ENCODE results near the gene RALGPS1.

Gene RALGPS1

DNA sequence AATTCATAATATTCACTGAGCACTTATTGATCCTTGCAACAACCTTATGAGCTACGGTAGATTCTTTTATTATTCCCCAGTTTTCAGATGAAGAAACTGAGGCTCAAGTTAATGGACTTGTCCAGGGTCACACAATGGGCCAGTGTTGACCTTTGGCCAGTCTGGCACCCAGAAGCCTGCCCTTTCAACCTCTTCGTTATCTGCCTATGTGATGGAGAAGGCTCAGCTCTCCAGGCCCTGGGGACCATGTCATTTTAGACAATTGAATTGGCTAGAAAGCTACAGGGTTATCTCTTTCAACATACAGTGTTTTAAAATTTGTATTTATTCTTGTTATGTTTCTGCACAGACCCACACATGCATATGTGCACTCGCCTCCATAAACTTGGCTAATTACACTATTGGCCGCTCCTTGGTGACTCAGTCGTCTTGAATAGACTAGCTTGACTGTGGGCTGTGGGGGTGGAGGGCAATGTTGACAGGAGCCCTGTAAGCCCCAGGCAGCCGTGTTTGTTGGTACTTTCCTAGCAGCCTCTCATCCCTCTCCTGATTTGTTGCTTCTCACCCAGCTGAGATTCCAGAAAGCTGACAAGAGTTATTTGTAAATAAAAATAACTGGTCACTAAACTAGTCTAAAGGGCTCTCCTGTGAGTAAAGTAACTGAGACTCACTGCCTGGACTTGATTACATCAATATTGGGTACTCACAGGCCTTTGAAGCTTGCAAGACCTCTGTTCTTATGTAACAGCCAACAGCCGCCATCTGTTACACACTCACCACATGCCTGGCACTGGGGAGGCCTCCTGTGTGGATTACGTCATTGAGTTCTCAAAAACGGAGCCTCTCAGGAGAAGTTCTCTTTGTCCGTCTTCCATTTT is 216.3 kb downstream of the RALGPS1 start:
- intact Hi-C loops (cut with micrococcal nuclease) = no loop called here
- peaks cover 15% of the 10 kb centered on the region for H3K27me3 Mint-ChIP-seq
- no peaks in the 10 kb centered on the region for H3K36me3 Mint-ChIP-seq (ENCODE audit: low read depth)
- no peaks in the 10 kb centered on the region for H3K4me1 Mint-ChIP-seq (ENCODE audit: low read depth)
- H3K27ac Mint-ChIP-seq = no peak overlapping the region
- H3K9me3 Mint-ChIP-seq = no peaks in the 10 kb centered on the region
- no peak overlapping the region for H3K4me3 Mint-ChIP-seq

DNA sequence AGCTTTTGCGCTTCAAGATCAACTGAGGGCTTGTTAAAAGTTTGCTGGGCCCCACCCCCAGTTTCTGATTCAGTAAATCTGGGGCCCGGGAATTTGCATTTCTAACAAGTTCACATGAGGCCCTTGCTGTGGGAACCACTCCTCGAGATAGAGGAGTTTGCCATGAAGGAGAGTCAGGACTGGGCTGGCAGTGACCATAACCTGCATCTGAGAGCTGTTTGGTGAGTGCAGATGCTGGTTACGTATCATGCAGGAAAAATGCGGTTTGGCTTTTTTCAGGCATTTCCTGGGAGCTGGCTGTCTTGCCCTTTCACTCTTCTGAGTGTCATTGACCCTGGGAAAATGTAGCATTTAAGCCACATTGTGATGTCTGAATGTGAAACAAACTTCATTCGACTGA is 217.3 kb downstream of the RALGPS1 start:
- Mint-ChIP-seq H3K9me3 (no peaks in the 10 kb centered on the region), H3K4me1 (ENCODE audit: low read depth) (no peaks in the 10 kb centered on the region), H3K36me3 (ENCODE audit: low read depth) (no peaks in the 10 kb centered on the region), H3K4me3 (no peak overlapping the region), H3K27me3 (peaks cover 13% of the 10 kb centered on the region), H3K27ac (no peak overlapping the region)
- intact Hi-C loops (cut with micrococcal nuclease) = no loop called here

DNA sequence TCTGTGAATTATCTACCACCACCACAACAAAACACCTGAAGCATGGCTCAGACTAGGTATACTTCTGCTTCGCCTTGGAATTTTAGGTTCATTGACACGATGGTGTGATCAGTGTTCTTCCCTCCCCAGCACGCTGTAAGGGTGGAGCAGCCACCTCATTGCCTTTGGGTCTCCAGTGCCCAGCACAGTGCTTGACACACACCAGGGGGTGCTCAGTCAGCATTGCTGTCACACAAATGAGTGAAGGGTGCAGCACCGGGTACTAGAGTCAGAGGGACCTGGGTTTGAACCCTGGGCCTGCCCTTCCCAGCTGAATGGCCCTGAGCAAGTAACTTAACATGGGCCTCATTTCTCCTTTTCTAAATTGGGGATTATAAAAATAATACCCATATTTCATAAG is 217.8 kb downstream of the RALGPS1 start:
- Mint-ChIP-seq H3K36me3 (ENCODE audit: low read depth) (no peaks in the 10 kb centered on the region), H3K4me1 (ENCODE audit: low read depth) (no peaks in the 10 kb centered on the region), H3K27ac (no peak overlapping the region), H3K4me3 (no peak overlapping the region), H3K9me3 (no peaks in the 10 kb centered on the region), H3K27me3 (peaks cover 8% of the 10 kb centered on the region)
- intact Hi-C loops (cut with micrococcal nuclease) = no loop called here

GRCh38 chr9:127132921-127133647 is 218.5 kb downstream of the RALGPS1 start:
- Mint-ChIP-seq H3K27ac (no peak overlapping the region), H3K27me3 (peaks cover 11% of the 10 kb centered on the region), H3K4me3 (no peak overlapping the region), H3K36me3 (ENCODE audit: low read depth) (no peaks in the 10 kb centered on the region), H3K4me1 (ENCODE audit: low read depth) (no peaks in the 10 kb centered on the region), H3K9me3 (no peaks in the 10 kb centered on the region)
- intact Hi-C loops (cut with micrococcal nuclease) = no loop called here

- H3K36me3 Mint-ChIP-seq (ENCODE audit: low read depth) = no peaks in the 10 kb centered on the region
- no peak overlapping the region for H3K27ac Mint-ChIP-seq
- no peaks in the 10 kb centered on the region for H3K9me3 Mint-ChIP-seq
- H3K27me3 Mint-ChIP-seq = peaks cover 11% of the 10 kb centered on the region
- no peaks in the 10 kb centered on the region for H3K4me1 Mint-ChIP-seq (ENCODE audit: low read depth)
- H3K4me3 Mint-ChIP-seq = no peak overlapping the region
- intact Hi-C loops (cut with micrococcal nuclease) = no loop called here
Measured at GRCh38 chr9:127133739-127134167, 219.2 kb downstream of the RALGPS1 start.

DNA sequence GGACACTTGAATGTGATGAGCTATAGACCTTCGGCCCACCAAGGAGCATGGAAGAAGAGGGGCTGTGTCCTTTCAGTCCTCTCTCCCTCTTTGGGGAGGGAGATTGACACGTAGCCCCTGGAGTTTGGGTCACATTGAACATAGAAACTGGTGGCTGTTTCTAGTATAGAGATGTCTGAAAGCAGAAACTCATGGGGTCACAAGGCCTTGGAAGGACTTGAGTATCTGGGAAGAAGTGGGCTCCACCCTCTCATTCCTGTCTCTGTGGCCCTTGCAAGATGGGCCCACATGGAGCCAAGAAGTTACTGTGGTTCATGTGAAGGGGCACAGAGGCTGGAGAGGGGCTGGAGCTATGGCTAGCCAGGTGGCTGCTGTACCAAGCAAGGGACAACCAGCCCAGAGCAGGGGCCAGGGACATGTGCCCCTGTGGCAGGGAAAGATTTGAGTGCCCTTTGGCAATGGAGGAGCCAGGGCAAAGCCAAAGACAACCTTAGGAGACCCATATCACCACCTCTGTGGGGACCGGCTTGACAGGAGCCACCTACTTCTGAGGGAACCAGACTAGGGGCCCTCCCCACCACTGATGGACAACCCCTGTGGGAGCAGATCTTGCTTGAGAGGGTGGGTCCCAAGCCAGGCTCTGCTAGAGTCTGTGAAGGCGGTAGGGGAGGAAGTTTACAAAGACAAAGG is 220.6 kb downstream of the RALGPS1 start:
- no peaks in the 10 kb centered on the region for H3K9me3 Mint-ChIP-seq
- peaks cover 18% of the 10 kb centered on the region for H3K27me3 Mint-ChIP-seq
- H3K4me3 Mint-ChIP-seq = no peak overlapping the region
- H3K4me1 Mint-ChIP-seq (ENCODE audit: low read depth) = no peaks in the 10 kb centered on the region
- H3K27ac Mint-ChIP-seq = no peak overlapping the region
- intact Hi-C loops (cut with micrococcal nuclease) = no loop called here
- no peaks in the 10 kb centered on the region for H3K36me3 Mint-ChIP-seq (ENCODE audit: low read depth)

- no peak overlapping the region for H3K4me3 Mint-ChIP-seq
Measured at GRCh38 chr9:127136081-127136879, 221.7 kb downstream of the RALGPS1 start.

GRCh38 chr9:127136880-127137639 is 222.5 kb downstream of the RALGPS1 start:
- H3K36me3 Mint-ChIP-seq (ENCODE audit: low read depth) = no peaks in the 10 kb centered on the region
- H3K27ac Mint-ChIP-seq = no peak overlapping the region
- H3K27me3 Mint-ChIP-seq = peaks cover 27% of the 10 kb centered on the region
- H3K4me1 Mint-ChIP-seq (ENCODE audit: low read depth) = no peaks in the 10 kb centered on the region
- no peak overlapping the region for H3K4me3 Mint-ChIP-seq
- no peaks in the 10 kb centered on the region for H3K9me3 Mint-ChIP-seq
- intact Hi-C loops (cut with micrococcal nuclease) = no loop called here

More at GRCh38 chr9:127136081-127136879, 221.7 kb downstream of the RALGPS1 start:
- intact Hi-C loops (cut with micrococcal nuclease) = no loop called here
- Mint-ChIP-seq H3K27me3 (peaks cover 24% of the 10 kb centered on the region), H3K4me1 (ENCODE audit: low read depth) (no peaks in the 10 kb centered on the region), H3K9me3 (no peaks in the 10 kb centered on the region), H3K27ac (no peak overlapping the region), H3K36me3 (ENCODE audit: low read depth) (no peaks in the 10 kb centered on the region)

DNA sequence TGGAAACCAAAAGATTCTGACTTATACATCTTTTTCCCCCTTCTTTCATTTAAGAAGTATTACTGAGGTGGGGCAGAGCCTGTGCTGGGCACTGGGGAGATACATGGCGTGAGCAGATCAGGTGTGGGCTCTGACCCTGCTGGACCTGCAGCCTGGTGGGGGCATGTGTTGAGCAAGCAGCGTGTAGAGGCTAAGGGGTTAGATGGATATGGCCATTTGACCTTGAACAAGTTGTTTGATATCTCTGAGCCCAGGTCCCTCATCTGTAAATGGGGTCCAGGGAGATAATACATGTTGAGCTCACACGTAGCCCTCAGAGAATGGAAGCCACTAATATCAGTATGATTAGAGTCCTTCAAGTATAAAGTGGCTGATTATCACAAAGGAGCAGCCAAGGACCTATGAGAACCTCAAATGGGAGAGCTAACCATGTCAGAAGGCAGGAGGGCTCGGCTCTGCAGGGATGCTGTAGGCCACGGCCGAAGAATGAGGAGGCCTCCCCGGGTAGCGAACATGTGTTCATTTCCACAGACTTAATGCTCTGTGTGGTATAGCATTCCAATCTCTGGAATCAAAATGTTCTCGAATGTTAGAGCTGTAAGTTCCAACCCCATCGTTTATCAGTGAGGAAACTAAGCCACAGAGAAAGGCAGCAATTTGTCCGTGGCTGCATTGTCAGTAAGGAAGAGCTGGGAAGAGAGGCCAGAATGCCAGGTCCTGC is 223.2 kb downstream of the RALGPS1 start:
- H3K4me1 Mint-ChIP-seq (ENCODE audit: low read depth) = no peaks in the 10 kb centered on the region
- no peak overlapping the region for H3K27ac Mint-ChIP-seq
- intact Hi-C loops (cut with micrococcal nuclease) = no loop called here
- H3K9me3 Mint-ChIP-seq = no peaks in the 10 kb centered on the region
- no peak overlapping the region for H3K4me3 Mint-ChIP-seq
- H3K36me3 Mint-ChIP-seq (ENCODE audit: low read depth) = no peaks in the 10 kb centered on the region
- H3K27me3 Mint-ChIP-seq = peaks cover 31% of the 10 kb centered on the region

DNA sequence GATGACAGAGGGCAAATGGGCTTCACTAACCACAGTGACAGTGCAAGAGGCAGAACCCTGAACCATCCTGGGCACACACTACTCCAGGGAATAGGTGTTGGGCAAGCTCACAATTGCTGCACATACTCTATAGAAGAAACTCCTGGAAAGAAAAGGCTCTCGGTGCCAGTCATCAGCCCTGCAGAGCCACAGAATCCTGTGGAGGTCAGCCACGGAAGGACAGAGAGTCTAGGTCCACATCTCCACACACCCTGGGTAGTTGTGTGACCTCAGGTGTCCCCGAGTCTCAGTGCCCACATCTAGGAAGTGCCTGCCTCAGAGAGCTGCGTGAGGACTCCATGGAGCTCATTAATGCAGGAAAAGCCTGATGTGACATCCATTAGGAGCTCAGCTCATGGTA is 223.9 kb downstream of the RALGPS1 start:
- H3K4me3 Mint-ChIP-seq = no peak overlapping the region
- no peaks in the 10 kb centered on the region for H3K36me3 Mint-ChIP-seq (ENCODE audit: low read depth)
- no peaks in the 10 kb centered on the region for H3K4me1 Mint-ChIP-seq (ENCODE audit: low read depth)
- H3K9me3 Mint-ChIP-seq = no peaks in the 10 kb centered on the region
- intact Hi-C loops (cut with micrococcal nuclease) = no loop called here
- peaks cover 33% of the 10 kb centered on the region for H3K27me3 Mint-ChIP-seq
- no peak overlapping the region for H3K27ac Mint-ChIP-seq

- intact Hi-C loops (cut with micrococcal nuclease) = no loop called here
- Mint-ChIP-seq H3K27me3 (peaks cover 36% of the 10 kb centered on the region), H3K4me3 (no peak overlapping the region), H3K27ac (no peak overlapping the region), H3K4me1 (ENCODE audit: low read depth) (no peaks in the 10 kb centered on the region), H3K36me3 (ENCODE audit: low read depth) (no peaks in the 10 kb centered on the region), H3K9me3 (no peaks in the 10 kb centered on the region)
Measured at GRCh38 chr9:127139071-127139731, 224.6 kb downstream of the RALGPS1 start.

GRCh38 chr9:127139775-127140174 is 225.2 kb downstream of the RALGPS1 start:
- H3K4me3 Mint-ChIP-seq = no peak overlapping the region
- no peak overlapping the region for H3K27ac Mint-ChIP-seq
- H3K4me1 Mint-ChIP-seq (ENCODE audit: low read depth) = no peaks in the 10 kb centered on the region
- intact Hi-C loops (cut with micrococcal nuclease) = no loop called here
- no peaks in the 10 kb centered on the region for H3K36me3 Mint-ChIP-seq (ENCODE audit: low read depth)
- no peaks in the 10 kb centered on the region for H3K9me3 Mint-ChIP-seq
- peaks cover 36% of the 10 kb centered on the region for H3K27me3 Mint-ChIP-seq
